DOHH2 (cell line): Measurements from ENCODE around the gene ABCB6.

Experiments used
- H3F3A ChIP-seq: fragments of 200-600 bp; sonication (generic), shearing (Covaris generic); 2 replicates; pipeline ENCODE4 v1.6.0; 2016; ENCODE audit warnings: antibody characterized with exemption, mild to moderate bottlenecking; ENCODE audit not compliant: control insufficient read depth, insufficient read depth
- H3K27ac ChIP-seq: fragments of 200-600 bp; sonication (generic); 2 replicates; pipeline ENCODE4 v1.5.1; 2014; ENCODE audit warnings: low read depth, mild to moderate bottlenecking, low read length, moderate library complexity
- H3K27me3 ChIP-seq: fragments of 200-600 bp; sonication (generic); 2 replicates; pipeline ENCODE4 v1.6.1; 2014; ENCODE audit warnings: mild to moderate bottlenecking, low read length, mixed read lengths; ENCODE audit not compliant: control insufficient read depth
- H3K36me3 ChIP-seq: fragments of 200-600 bp; sonication (generic); 2 replicates; pipeline ENCODE4 v1.6.1; 2014; ENCODE audit warnings: mild to moderate bottlenecking, low read length, moderate library complexity, mixed read lengths; ENCODE audit not compliant: control insufficient read depth
- H3K4me1 ChIP-seq: fragments of 200-600 bp; sonication (generic); 2 replicates; pipeline ENCODE4 v1.6.1; 2014; ENCODE audit warnings: mild to moderate bottlenecking, low read length, mixed read lengths; ENCODE audit not compliant: control insufficient read depth
- H3K4me2 ChIP-seq: fragments of 200-600 bp; sonication (generic); 2 replicates; pipeline ENCODE4 v1.6.0; 2014; ENCODE audit warnings: mild to moderate bottlenecking, low read length, moderate library complexity
- H3K4me3 ChIP-seq: fragments of 200-600 bp; sonication (generic); 2 replicates; pipeline ENCODE4 v1.5.1; 2014; ENCODE audit warnings: mild to moderate bottlenecking, low read length, mixed read lengths
- H3K79me2 ChIP-seq: fragments of 200-600 bp; sonication (generic); 2 replicates; pipeline ENCODE4 v1.6.1; 2014; ENCODE audit warnings: mild to moderate bottlenecking, low read length, mixed read lengths; ENCODE audit not compliant: control insufficient read depth
- H3K9me2 ChIP-seq: fragments of 200-600 bp; sonication (generic); replicated peaks from 2 replicates; pipeline ENCODE4 v1.6.1; 2014; ENCODE audit warnings: mild to moderate bottlenecking, low read length, mixed read lengths; ENCODE audit not compliant: control insufficient read depth
- H3K9me3 ChIP-seq: fragments of 200-600 bp; sonication (generic); 2 replicates; pipeline ENCODE4 v1.6.1; 2014; ENCODE audit warnings: antibody characterized with exemption, low read length, mixed read lengths; ENCODE audit not compliant: control insufficient read depth, insufficient read depth
- H4K20me1 ChIP-seq: fragments of 200-600 bp; sonication (generic); 2 replicates; pipeline ENCODE4 v1.6.0; 2014; ENCODE audit warnings: low read depth, mild to moderate bottlenecking, antibody characterized with exemption, low read length, moderate library complexity; ENCODE audit not compliant: control insufficient read depth, insufficient read depth
- CTCF ChIP-seq: fragments of 200-600 bp; sonication (generic); IDR thresholded peaks from one replicate; pipeline ENCODE4 v1.5.1; 2014; ENCODE audit warnings: antibody characterized with exemption, mild to moderate bottlenecking, low read depth, low read length; ENCODE audit not compliant: poor library complexity, severe bottlenecking
- EZH2phosphoT487 ChIP-seq: fragments of 200-600 bp; sonication (generic); IDR thresholded peaks from 2 replicates; pipeline ENCODE4 v1.6.1; 2017; ENCODE audit warnings: borderline replicate concordance, mild to moderate bottlenecking, antibody characterized with exemption, low read length, moderate library complexity, mixed read lengths

Gene ABCB6

GRCh38 chr2:219174801-219175200 is 44.0 kb downstream of the ABCB6 start:
- peaks cover 28% of the 10 kb centered on the region for H3K4me1 ChIP-seq
- no peak overlapping the region for H3K4me3 ChIP-seq
- 0 out of 2 replicates have a peak, but pooled peaks cover 5% of the 10 kb centered on the region for H4K20me1 ChIP-seq
- H3K4me2 ChIP-seq: no peak overlapping the region
- peaks cover 60% of the 10 kb centered on the region for H3K36me3 ChIP-seq
- no peaks in the 10 kb centered on the region for H3K9me3 ChIP-seq
- H3K9me2 ChIP-seq: no peaks in the 10 kb centered on the region
- peaks cover 21% of the 10 kb centered on the region for H3F3A ChIP-seq
- H3K79me2 ChIP-seq: peaks cover 36% of the 10 kb centered on the region
- H3K27ac ChIP-seq: no peak overlapping the region
- TF ChIP-seq CTCF (no peak), EZH2phosphoT487 (no peak)
- no peaks in the 10 kb centered on the region for H3K27me3 ChIP-seq

- peaks cover 54% of the 10 kb centered on the region for H3K36me3 ChIP-seq
- TF ChIP-seq CTCF: no peak
- no peak for TF ChIP-seq EZH2phosphoT487
- 0 out of 2 replicates have a peak, but pooled peaks cover 5% of the 10 kb centered on the region for H4K20me1 ChIP-seq
- no peak overlapping the region for H3K4me3 ChIP-seq
- peaks cover 21% of the 10 kb centered on the region for H3F3A ChIP-seq
- H3K27me3 ChIP-seq: no peaks in the 10 kb centered on the region
- no peaks in the 10 kb centered on the region for H3K9me3 ChIP-seq
- no peak overlapping the region for H3K4me2 ChIP-seq
- H3K4me1 ChIP-seq: peaks cover 21% of the 10 kb centered on the region
- no peak overlapping the region for H3K27ac ChIP-seq
- H3K79me2 ChIP-seq: peaks cover 30% of the 10 kb centered on the region
- H3K9me2 ChIP-seq: no peaks in the 10 kb centered on the region
Measured at GRCh38 chr2:219174146-219174545, 44.6 kb downstream of the ABCB6 start.

- peaks cover 21% of the 10 kb centered on the region for H3F3A ChIP-seq
- no peak overlapping the region for H3K4me2 ChIP-seq
- H3K27me3 ChIP-seq: no peaks in the 10 kb centered on the region
- no peak overlapping the region for H3K4me3 ChIP-seq
- H3K79me2 ChIP-seq: peaks cover 20% of the 10 kb centered on the region
- H3K27ac ChIP-seq: no peak overlapping the region
- no peak for TF ChIP-seq CTCF
- no peak for TF ChIP-seq EZH2phosphoT487
- H4K20me1 ChIP-seq: no peaks in the 10 kb centered on the region
- peaks cover 53% of the 10 kb centered on the region for H3K36me3 ChIP-seq
- peaks cover 17% of the 10 kb centered on the region for H3K4me1 ChIP-seq
- no peaks in the 10 kb centered on the region for H3K9me3 ChIP-seq
- H3K9me2 ChIP-seq: no peaks in the 10 kb centered on the region
Measured at GRCh38 chr2:219173176-219173575, 45.6 kb downstream of the ABCB6 start.
